Mesothelial cell of epicardium (in vitro differentiated cells): ENCODE measurements around the gene JPT2. TPM values are rescaled to one million over a fixed set of nuclear protein-coding genes. Genes with fewer than 3 reads are reported as not detected.

ENCODE experiments used
- DNase-seq, 2 experiments: peaks; one replicate each; pipeline ENCODE4 v3.0.0; 2021; ENCODE audit warnings: low spot score in 2 of 2; ENCODE audit not compliant: unreplicated experiment in 2 of 2
- H3K27ac Mint-ChIP-seq: 2 replicates; pipeline ENCODE4 v1.8.0; 2021; ENCODE audit warnings: mixed read lengths
- H3K27me3 Mint-ChIP-seq: 2 replicates; pipeline ENCODE4 v1.8.0; 2021; ENCODE audit warnings: low read depth, mixed read lengths
- H3K36me3 Mint-ChIP-seq: 2 replicates; pipeline ENCODE4 v1.8.0; 2021; ENCODE audit warnings: mixed read lengths
- H3K4me1 Mint-ChIP-seq: 2 replicates; pipeline ENCODE4 v1.8.0; 2021; ENCODE audit warnings: mixed read lengths
- H3K4me3 Mint-ChIP-seq: 2 replicates; pipeline ENCODE4 v1.8.0; 2021; ENCODE audit warnings: mild to moderate bottlenecking, moderate library complexity, mixed read lengths
- H3K9me3 Mint-ChIP-seq: 2 replicates; pipeline ENCODE4 v1.8.0; 2021; ENCODE audit warnings: mixed read lengths
- total RNA-seq: library from RNA; stranded (reverse); gene quantifications from 3 replicates; pipeline ENCODE4 v1.2.1, GENCODE V29; 2021
- TF ChIP-seq, protein P1 (sequence below): fragments of 200-600 bp; sonication (generic); IDR thresholded peaks from one replicate; pipeline ENCODE4 v1.5.0; 2021; ENCODE audit warnings: antibody characterized with exemption; ENCODE audit not compliant: unreplicated experiment

The JPT2 gene
- total RNA-seq, 1 donor from 2014 or later: 72.9 TPM

DNA sequence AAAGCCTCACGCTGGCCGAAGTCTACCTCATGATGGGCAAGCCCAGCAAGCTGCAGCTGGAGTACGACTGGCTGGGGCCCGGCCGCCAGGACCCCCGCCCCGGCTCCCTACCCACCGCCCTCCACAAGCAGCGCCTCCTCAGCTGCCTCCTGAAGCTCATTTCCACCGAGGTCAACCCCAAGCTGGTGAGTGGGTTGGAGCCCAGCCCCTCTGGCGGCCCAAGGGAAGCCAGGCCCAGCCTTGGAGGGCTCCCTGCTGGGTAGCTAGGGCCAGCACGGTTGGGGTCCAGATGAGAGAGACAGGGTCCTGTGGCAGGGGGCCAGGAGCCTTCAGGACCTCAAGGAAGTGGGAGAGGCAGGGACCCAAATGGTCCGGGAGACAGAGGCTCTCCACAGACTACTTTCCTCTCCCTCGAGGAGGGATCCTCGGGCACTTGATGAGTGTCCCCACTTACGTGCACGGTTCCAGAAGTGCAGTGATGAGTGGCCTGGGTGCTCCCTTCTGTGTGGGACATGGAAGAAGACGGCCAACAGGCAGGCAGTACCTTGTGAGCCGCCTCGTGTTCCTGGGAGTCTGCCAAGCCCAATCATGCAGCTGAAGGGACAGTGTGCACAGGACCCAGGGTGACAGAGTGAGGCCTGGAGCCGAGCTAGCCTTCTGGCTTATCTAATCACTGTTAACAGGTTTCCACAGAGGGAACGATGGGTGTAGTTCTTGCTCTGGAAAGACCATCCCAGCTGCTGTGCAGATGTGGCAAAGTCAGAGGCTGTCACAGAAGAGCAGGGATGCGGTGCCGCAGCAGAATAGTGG, 21.1 kb upstream of the JPT2 start:
- DNase-seq: no peak
- no peak overlapping the region for H3K27ac Mint-ChIP-seq
- TF ChIP-seq, protein P1, sequence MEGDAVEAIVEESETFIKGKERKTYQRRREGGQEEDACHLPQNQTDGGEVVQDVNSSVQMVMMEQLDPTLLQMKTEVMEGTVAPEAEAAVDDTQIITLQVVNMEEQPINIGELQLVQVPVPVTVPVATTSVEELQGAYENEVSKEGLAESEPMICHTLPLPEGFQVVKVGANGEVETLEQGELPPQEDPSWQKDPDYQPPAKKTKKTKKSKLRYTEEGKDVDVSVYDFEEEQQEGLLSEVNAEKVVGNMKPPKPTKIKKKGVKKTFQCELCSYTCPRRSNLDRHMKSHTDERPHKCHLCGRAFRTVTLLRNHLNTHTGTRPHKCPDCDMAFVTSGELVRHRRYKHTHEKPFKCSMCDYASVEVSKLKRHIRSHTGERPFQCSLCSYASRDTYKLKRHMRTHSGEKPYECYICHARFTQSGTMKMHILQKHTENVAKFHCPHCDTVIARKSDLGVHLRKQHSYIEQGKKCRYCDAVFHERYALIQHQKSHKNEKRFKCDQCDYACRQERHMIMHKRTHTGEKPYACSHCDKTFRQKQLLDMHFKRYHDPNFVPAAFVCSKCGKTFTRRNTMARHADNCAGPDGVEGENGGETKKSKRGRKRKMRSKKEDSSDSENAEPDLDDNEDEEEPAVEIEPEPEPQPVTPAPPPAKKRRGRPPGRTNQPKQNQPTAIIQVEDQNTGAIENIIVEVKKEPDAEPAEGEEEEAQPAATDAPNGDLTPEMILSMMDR: no peak
- no peaks in the 10 kb centered on the region for H3K4me1 Mint-ChIP-seq
- no peaks in the 10 kb centered on the region for H3K27me3 Mint-ChIP-seq
- H3K9me3 Mint-ChIP-seq: no peaks in the 10 kb centered on the region
- peaks cover 36% of the 10 kb centered on the region for H3K36me3 Mint-ChIP-seq
- H3K4me3 Mint-ChIP-seq: no peak overlapping the region

DNA sequence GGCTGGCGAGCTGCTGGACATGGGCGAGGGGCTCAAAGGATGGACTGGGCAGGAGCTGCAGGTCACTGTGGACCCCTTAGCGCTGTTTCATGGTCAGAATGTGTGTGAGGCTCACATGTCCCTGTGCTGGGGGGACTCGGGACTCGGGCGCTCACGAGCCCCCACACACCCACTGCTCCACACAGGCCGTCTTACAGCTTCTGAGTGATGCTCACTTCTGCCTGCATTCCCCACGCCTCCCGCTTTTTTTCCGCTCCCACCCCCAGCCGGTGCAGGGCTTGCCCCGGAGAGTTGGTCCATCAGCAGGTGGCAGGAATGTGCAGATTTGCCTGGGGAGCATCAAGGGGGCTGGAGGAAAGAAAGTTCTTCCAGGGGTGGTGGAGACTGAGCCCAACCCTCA, 20.2 kb upstream of the JPT2 start:
- Mint-ChIP-seq H3K9me3 (no peaks in the 10 kb centered on the region), H3K4me1 (no peaks in the 10 kb centered on the region), H3K27ac (no peak overlapping the region), H3K4me3 (no peak overlapping the region), H3K27me3 (no peaks in the 10 kb centered on the region), H3K36me3 (peaks cover 37% of the 10 kb centered on the region)
- DNase-seq: no peak
- TF ChIP-seq, protein P1: no peak

DNA sequence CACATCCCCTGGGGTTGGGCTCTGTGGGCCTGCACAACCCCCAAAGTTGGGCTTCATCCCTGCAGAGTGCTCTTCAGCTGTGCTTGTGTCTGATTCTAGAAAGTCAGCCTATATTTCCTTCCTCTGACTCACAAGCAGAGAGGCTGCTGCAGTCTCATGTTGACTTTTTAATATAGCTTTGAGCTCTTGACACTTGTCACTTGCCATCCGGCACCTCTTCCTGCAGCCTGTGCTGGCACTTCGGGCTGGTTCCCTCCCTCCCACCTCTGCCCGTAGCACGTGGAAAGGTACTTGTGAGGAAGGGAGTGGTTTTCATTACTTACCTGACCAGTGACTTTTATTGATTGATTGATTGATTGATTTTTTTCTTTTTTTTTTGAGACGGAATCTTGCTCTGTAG, 19.0 kb upstream of the JPT2 start:
- Mint-ChIP-seq H3K4me3 (no peak overlapping the region), H3K4me1 (no peaks in the 10 kb centered on the region), H3K36me3 (peaks cover 39% of the 10 kb centered on the region), H3K9me3 (no peaks in the 10 kb centered on the region), H3K27ac (no peak overlapping the region), H3K27me3 (no peaks in the 10 kb centered on the region)
- TF ChIP-seq, protein P1: no peak
- no peak for DNase-seq

DNA sequence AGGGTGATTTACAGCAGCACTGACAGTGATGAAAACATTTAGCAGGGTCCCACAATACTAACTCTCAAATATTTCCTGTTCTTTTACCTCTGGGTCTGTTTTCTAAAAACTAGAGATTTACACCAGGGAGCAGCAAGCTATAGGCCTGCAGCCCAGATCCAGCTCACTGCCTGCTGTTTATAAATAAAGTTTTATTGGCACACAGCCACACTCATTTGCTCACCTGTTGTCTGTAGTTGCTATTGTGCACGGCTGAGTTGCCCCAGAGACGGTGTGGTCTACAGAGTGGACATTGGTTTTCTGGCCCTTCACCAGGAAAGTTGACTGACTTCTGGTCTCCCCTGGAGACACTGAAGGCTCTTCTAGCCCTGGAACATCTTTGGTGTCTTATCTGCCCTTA, 16.3 kb upstream of the JPT2 start:
- TF ChIP-seq, protein P1: no peak
- no peaks in the 10 kb centered on the region for H3K9me3 Mint-ChIP-seq
- H3K27me3 Mint-ChIP-seq: no peaks in the 10 kb centered on the region
- H3K36me3 Mint-ChIP-seq: peaks cover 31% of the 10 kb centered on the region
- no peak overlapping the region for H3K27ac Mint-ChIP-seq
- H3K4me3 Mint-ChIP-seq: no peak overlapping the region
- H3K4me1 Mint-ChIP-seq: no peaks in the 10 kb centered on the region
- DNase-seq: no peak

DNA sequence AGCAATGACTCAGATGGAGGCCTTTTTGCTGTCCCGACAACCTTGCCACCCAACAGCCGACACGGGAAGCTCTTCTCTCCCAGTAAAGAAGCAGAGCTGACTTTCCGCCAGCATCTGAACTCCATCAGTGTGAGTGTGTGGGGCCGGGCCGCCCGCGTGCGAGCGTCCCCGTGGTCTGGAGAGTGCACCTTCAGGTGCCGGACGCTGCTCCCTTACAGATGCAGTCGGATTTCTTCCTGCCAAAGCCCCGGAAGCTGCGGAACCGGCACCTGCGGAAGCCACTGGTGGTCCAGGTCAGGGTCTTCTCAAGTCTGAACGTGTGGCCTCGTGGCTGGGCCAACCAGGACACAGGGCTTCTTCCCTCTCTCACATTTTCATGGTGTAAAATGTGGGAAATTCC, 15.5 kb upstream of the JPT2 start:
- Mint-ChIP-seq H3K36me3 (peaks cover 32% of the 10 kb centered on the region), H3K4me3 (no peak overlapping the region), H3K27ac (no peak overlapping the region), H3K27me3 (no peaks in the 10 kb centered on the region), H3K9me3 (no peaks in the 10 kb centered on the region), H3K4me1 (no peaks in the 10 kb centered on the region)
- TF ChIP-seq, protein P1: no peak
- DNase-seq: no peak
